ENCODE data around the gene SAMD1. TPM values are rescaled to one million over a fixed set of nuclear protein-coding genes. Genes with fewer than 3 reads are reported as not detected.

The SAMD1 gene
- total RNA-seq, 2 experiments from 2014 or later: 29.4 to 30.1 TPM

DNA sequence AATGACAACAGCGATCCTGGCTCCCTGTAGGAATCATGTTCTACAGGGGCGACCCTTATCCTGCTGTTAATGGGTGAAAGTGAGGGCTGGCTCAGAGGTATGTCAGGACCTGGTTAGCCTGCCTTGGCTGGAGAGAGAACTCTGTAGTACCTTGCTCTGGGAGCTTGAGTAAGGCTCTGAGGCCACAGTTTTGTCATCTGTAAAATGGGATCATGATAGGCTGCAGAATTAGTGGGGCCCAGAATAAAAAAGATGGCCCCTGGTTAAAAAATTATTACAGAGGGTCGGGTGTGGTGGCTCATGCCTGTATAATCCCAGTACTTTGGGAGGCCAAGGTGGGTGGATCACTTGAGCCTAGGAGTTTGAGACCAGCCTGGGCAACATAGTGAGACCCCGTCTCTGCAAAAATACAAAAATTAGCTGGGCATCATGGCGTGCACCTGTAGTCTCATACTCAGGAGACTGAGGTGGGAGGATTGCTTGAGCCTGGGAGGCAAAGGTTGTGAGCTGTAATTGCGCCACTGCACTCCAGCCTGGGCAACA is 10.5 kb upstream of the SAMD1 start:
- no peaks in the 10 kb centered on the region for H3K9me3 ChIP-seq (ENCODE audit: control insufficient read depth in 1 of 2, insufficient read depth in 1 of 2, low read length in 2 of 2)
- H3K27ac ChIP-seq (ENCODE audit: low read depth in 1 of 2, low read length in 2 of 2): no peak overlapping the region
- Mint-ChIP-seq H3K27me3 (no peaks in the 10 kb centered on the region), H3K27ac (no peak overlapping the region), H3K4me3 (no peak overlapping the region), H3K36me3 (ENCODE audit: low read depth) (peaks cover 36% of the 10 kb centered on the region), H3K9me3 (no peaks in the 10 kb centered on the region), H3K4me1 (ENCODE audit: low read depth) (no peaks in the 10 kb centered on the region)
- H3K36me3 ChIP-seq (ENCODE audit: insufficient read depth, low read length): peaks cover 48% of the 10 kb centered on the region
- ChIA-PET POLR2A (no interaction called here), CTCF (no interaction called here)
- intact Hi-C loops (cut with DNase I, micrococcal nuclease): no loop called here
- TF ChIP-seq, protein P1, sequence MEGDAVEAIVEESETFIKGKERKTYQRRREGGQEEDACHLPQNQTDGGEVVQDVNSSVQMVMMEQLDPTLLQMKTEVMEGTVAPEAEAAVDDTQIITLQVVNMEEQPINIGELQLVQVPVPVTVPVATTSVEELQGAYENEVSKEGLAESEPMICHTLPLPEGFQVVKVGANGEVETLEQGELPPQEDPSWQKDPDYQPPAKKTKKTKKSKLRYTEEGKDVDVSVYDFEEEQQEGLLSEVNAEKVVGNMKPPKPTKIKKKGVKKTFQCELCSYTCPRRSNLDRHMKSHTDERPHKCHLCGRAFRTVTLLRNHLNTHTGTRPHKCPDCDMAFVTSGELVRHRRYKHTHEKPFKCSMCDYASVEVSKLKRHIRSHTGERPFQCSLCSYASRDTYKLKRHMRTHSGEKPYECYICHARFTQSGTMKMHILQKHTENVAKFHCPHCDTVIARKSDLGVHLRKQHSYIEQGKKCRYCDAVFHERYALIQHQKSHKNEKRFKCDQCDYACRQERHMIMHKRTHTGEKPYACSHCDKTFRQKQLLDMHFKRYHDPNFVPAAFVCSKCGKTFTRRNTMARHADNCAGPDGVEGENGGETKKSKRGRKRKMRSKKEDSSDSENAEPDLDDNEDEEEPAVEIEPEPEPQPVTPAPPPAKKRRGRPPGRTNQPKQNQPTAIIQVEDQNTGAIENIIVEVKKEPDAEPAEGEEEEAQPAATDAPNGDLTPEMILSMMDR (IDR thresholded peaks at IDR 0.05): no peak
- no peaks in the 10 kb centered on the region for H3K4me1 ChIP-seq (ENCODE audit: insufficient read depth, low read length)
- DNase-seq: no peak
- H3K27me3 ChIP-seq (ENCODE audit: control insufficient read depth in 1 of 2, insufficient read depth in 2 of 2, low read length in 2 of 2): no peaks in the 10 kb centered on the region
- ATAC-seq (ENCODE audit: poor library complexity): no peak
- no peak overlapping the region for H3K4me3 ChIP-seq (ENCODE audit: low read length)

DNA sequence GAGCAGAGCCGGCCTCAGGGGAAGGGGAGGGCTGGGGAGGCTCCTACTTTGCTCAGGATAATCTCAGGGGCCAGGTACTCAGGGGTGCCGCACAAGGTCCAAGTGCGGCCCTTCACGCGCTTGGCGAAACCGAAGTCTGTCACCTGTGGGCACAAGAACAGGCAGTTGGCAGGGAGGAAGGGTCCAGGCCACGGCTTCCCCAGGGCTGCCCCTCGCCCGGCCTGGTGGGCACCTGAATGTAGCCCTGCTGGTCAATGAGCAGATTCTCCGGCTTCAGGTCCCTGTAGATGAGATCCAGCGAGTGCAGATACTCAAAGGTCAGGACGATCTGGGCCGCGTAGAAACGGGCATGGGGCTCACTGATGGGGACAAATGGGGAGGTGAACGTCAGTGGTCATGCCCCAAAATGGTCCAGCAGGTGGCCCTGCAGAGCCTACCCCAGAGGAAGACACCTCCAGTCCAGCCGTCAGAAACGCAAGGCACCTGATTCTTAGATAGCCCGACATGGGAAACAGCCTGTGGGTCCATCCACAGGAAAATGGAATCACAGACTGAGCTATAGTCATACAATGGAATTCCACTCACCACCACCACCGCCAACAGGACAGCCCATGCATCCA is 7.1 kb upstream of the SAMD1 start:
- H3K27ac ChIP-seq (ENCODE audit: low read depth in 1 of 2, low read length in 2 of 2): no peak overlapping the region
- Mint-ChIP-seq H3K27me3 (no peaks in the 10 kb centered on the region), H3K36me3 (ENCODE audit: low read depth) (peaks cover 31% of the 10 kb centered on the region), H3K9me3 (peaks cover 4% of the 10 kb centered on the region), H3K4me1 (ENCODE audit: low read depth) (peaks cover 11% of the 10 kb centered on the region), H3K27ac (no peak overlapping the region), H3K4me3 (no peak overlapping the region)
- peaks cover 30% of the 10 kb centered on the region for H3K36me3 ChIP-seq (ENCODE audit: insufficient read depth, low read length)
- intact Hi-C loops (cut with DNase I, micrococcal nuclease): no loop called here
- DNase-seq (peak in 1 of 14 experiments; percentile 28), ATAC-seq (ENCODE audit: poor library complexity) (no peak)
- TF ChIP-seq, protein P1 (IDR thresholded peaks at IDR 0.05): no peak
- ChIA-PET POLR2A (no interaction called here), CTCF (no interaction called here)
- H3K9me3 ChIP-seq (ENCODE audit: control insufficient read depth in 1 of 2, insufficient read depth in 1 of 2, low read length in 2 of 2): peaks cover 5 to 7% of the 10 kb centered on the region in 2 experiments
- H3K4me3 ChIP-seq (ENCODE audit: low read length): no peak overlapping the region
- no peaks in the 10 kb centered on the region for H3K27me3 ChIP-seq (ENCODE audit: control insufficient read depth in 1 of 2, insufficient read depth in 2 of 2, low read length in 2 of 2)
- no peaks in the 10 kb centered on the region for H3K4me1 ChIP-seq (ENCODE audit: insufficient read depth, low read length)

DNA sequence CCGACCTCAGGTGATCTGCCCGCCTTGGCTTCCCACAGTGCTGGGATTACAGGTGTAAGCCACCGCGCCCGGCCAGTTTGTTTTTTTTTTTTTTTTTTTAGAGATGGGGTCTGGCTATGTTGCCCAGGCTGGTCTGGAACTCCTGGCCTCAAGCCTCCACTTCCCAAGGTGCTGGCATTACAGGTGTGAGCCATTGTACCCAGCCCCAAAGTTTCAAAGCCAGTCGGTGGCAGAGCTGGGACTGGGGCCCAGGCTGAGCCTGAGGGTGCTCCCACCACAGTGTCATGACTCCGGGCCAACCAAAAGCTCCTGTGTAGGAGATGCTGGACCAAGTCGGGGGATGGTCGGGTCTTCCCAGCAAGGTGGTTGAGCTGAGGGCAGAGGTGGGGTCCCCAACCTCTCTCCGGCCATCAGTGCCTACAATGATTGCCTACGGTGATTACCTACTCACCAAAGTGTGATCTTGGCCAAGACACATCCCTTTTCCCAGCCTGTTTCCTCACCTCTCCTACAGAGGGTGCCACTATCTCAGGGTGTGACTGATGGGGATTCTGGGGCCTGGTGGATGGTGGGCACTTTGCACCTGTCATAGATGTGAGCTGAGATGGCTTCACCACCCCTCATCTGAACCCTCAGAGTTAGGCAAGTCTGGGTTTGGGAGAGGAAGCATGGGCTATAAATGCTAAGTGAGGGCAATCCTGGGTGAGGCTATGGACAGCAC is 5.9 kb upstream of the SAMD1 start:
- Mint-ChIP-seq H3K27ac (no peak overlapping the region), H3K36me3 (ENCODE audit: low read depth) (peaks cover 39% of the 10 kb centered on the region), H3K27me3 (no peaks in the 10 kb centered on the region), H3K4me3 (no peak overlapping the region), H3K9me3 (peaks cover 4% of the 10 kb centered on the region), H3K4me1 (ENCODE audit: low read depth) (peaks cover 20% of the 10 kb centered on the region)
- CTCF ChIA-PET: interaction anchor here (1.4 kb wide), 1 partner anchor 37 kb away, joined by 3 read pairs; no protein-coding TSS in a partner anchor
- POLR2A ChIA-PET: interaction anchor here (0.7 kb wide), 1 partner anchor 307 kb away, joined by 3 read pairs; no protein-coding TSS in a partner anchor
- Histone ChIP-seq H3K4me1 (ENCODE audit: insufficient read depth, low read length) (peaks cover 10% of the 10 kb centered on the region), H3K36me3 (ENCODE audit: insufficient read depth, low read length) (peaks cover 22% of the 10 kb centered on the region), H3K9me3 (ENCODE audit: control insufficient read depth in 1 of 2, insufficient read depth in 1 of 2, low read length in 2 of 2) (peaks cover 5 to 7% of the 10 kb centered on the region in 2 experiments), H3K4me3 (ENCODE audit: low read length) (no peak overlapping the region), H3K27me3 (ENCODE audit: control insufficient read depth in 1 of 2, insufficient read depth in 2 of 2, low read length in 2 of 2) (no peaks in the 10 kb centered on the region), H3K27ac (ENCODE audit: low read depth in 1 of 2, low read length in 2 of 2) (no peak overlapping the region)
- DNase-seq (peak in 1 of 14 experiments; percentile 15), ATAC-seq (ENCODE audit: poor library complexity) (no peak)
- TF ChIP-seq, protein P1 (IDR thresholded peaks at IDR 0.05): no peak
- intact Hi-C loops (cut with DNase I, micrococcal nuclease): no loop called here
